H9 (cell line): ENCODE results near the gene VPS13A. TPM values are rescaled to one million over a fixed set of nuclear protein-coding genes. Genes with fewer than 3 reads are reported as not detected.

Source experiments
- DNase-seq: peaks from one replicate; pipeline ENCODE4 v3.0.0-alpha.2; 2017
- H2AFZ ChIP-seq: one replicate; pipeline ENCODE4 v1.6.1; 2013; ENCODE audit warnings: mild to moderate bottlenecking, low read length, control low read depth, moderate library complexity
- H2AK5ac ChIP-seq: 2 replicates; pipeline ENCODE4 v1.6.1; 2013; ENCODE audit warnings: low read length, control low read depth, mixed read lengths; ENCODE audit not compliant: insufficient read length
- H2BK120ac ChIP-seq: one replicate; pipeline ENCODE4 v1.6.1; 2013; ENCODE audit warnings: low read depth, mild to moderate bottlenecking, low read length, control low read depth, inconsistent platforms; ENCODE audit not compliant: poor library complexity, severe bottlenecking
- H2BK12ac ChIP-seq: 2 replicates; pipeline ENCODE4 v1.6.1; 2013; ENCODE audit warnings: low read length, control low read depth, mixed read lengths, low read depth; ENCODE audit not compliant: insufficient read length
- H2BK15ac ChIP-seq: 2 replicates; pipeline ENCODE4 v1.6.1; 2013; ENCODE audit warnings: low read depth, low read length, control low read depth
- H2BK20ac ChIP-seq: one replicate; pipeline ENCODE4 v1.6.1; 2013; ENCODE audit warnings: low read depth, mild to moderate bottlenecking, low read length, control low read depth, inconsistent platforms; ENCODE audit not compliant: poor library complexity, severe bottlenecking
- H2BK5ac ChIP-seq: 2 replicates; pipeline ENCODE4 v1.6.1; 2013; ENCODE audit warnings: low read length, control low read depth, mixed read lengths; ENCODE audit not compliant: insufficient read length
- H3K14ac ChIP-seq: 2 replicates; pipeline ENCODE4 v1.6.1; 2013; ENCODE audit warnings: low read length, control low read depth; ENCODE audit not compliant: insufficient read depth
- H3K18ac ChIP-seq: 2 replicates; pipeline ENCODE4 v1.6.1; 2013; ENCODE audit warnings: low read depth, mild to moderate bottlenecking, mixed read lengths, low read length, control low read depth; ENCODE audit not compliant: insufficient read length
- H3K23ac ChIP-seq: 2 replicates; pipeline ENCODE4 v1.6.1; 2013; ENCODE audit warnings: low read length, control low read depth, mixed read lengths, low read depth; ENCODE audit not compliant: insufficient read length
- H3K23me2 ChIP-seq: 2 replicates; pipeline ENCODE4 v1.6.1; 2013; ENCODE audit warnings: low read depth, mild to moderate bottlenecking, mixed read lengths, low read length, control low read depth; ENCODE audit not compliant: insufficient read length, poor library complexity, severe bottlenecking
- H3K27ac ChIP-seq: 2 replicates; pipeline ENCODE4 v1.5.1; 2013; ENCODE audit warnings: low read length, control low read depth, mixed read lengths, low read depth; ENCODE audit not compliant: insufficient read length
- H3K27me3 ChIP-seq: 2 replicates; pipeline ENCODE4 v1.6.1; 2013; ENCODE audit warnings: low read length, control low read depth, inconsistent platforms; ENCODE audit not compliant: insufficient read depth
- H3K4ac ChIP-seq: 2 replicates; pipeline ENCODE4 v1.6.1; 2013; ENCODE audit warnings: low read depth, mild to moderate bottlenecking, control low read depth, inconsistent platforms, low read length, moderate library complexity
- H3K4me1 ChIP-seq: 2 replicates; pipeline ENCODE4 v1.6.1; 2013; ENCODE audit warnings: low read length, control low read depth, inconsistent platforms; ENCODE audit not compliant: insufficient read depth
- H3K4me2 ChIP-seq: 2 replicates; pipeline ENCODE4 v1.6.1; 2013; ENCODE audit warnings: low read length, control low read depth, mixed read lengths; ENCODE audit not compliant: insufficient read length, insufficient read depth
- H3K56ac ChIP-seq: 2 replicates; pipeline ENCODE4 v1.6.1; 2013; ENCODE audit warnings: low read depth, mild to moderate bottlenecking, mixed read lengths, low read length, control low read depth; ENCODE audit not compliant: insufficient read length
- H3K79me1 ChIP-seq: 2 replicates; pipeline ENCODE4 v1.6.1; 2013; ENCODE audit warnings: low read depth, mild to moderate bottlenecking, moderate library complexity, low read length, control low read depth, inconsistent platforms; ENCODE audit not compliant: insufficient read depth, poor library complexity, severe bottlenecking
- H3K79me2 ChIP-seq: 2 replicates; pipeline ENCODE4 v1.6.1; 2013; ENCODE audit warnings: low read length, control low read depth, inconsistent platforms; ENCODE audit not compliant: insufficient read depth
- H3K9ac ChIP-seq: 2 replicates; pipeline ENCODE4 v1.6.1; 2013; ENCODE audit warnings: low read length, control low read depth, mixed read lengths; ENCODE audit not compliant: insufficient read length; ENCODE audit errors: extremely low read depth
- H3K9me3 ChIP-seq: one replicate; pipeline ENCODE4 v1.6.1; 2013; ENCODE audit warnings: low read depth, low read length, inconsistent platforms; ENCODE audit not compliant: control insufficient read depth
- H3T11ph ChIP-seq: one replicate; pipeline ENCODE4 v1.6.1; 2013; ENCODE audit warnings: mild to moderate bottlenecking, low read length, control low read depth, inconsistent platforms
- H4K20me1 ChIP-seq: one replicate; pipeline ENCODE4 v1.6.1; 2013; ENCODE audit not compliant: control insufficient read depth, insufficient read length, insufficient read depth
- H4K5ac ChIP-seq: 2 replicates; pipeline ENCODE4 v1.6.1; 2013; ENCODE audit warnings: low read depth, mild to moderate bottlenecking, mixed read lengths, low read length, control low read depth; ENCODE audit not compliant: insufficient read length
- H4K8ac ChIP-seq: replicated peaks from 2 replicates; pipeline ENCODE4 v1.6.1; 2013; ENCODE audit warnings: low read length, control low read depth, mixed read lengths, low read depth; ENCODE audit not compliant: insufficient read length
- H4K91ac ChIP-seq: 2 replicates; pipeline ENCODE4 v1.6.1; 2013; ENCODE audit warnings: low read depth, mild to moderate bottlenecking, moderate library complexity, mixed read lengths, low read length, control low read depth; ENCODE audit not compliant: insufficient read length
- H3K27ac Mint-ChIP-seq, 3 experiments: 2 replicates in 2 of 3; 3 replicates in 1 of 3; pipeline ENCODE4 v1.8.0; 2020 to 2021; ENCODE audit warnings: mixed read lengths in 3 of 3, mild to moderate bottlenecking in 1 of 3, moderate library complexity in 1 of 3
- H3K27me3 Mint-ChIP-seq: 2 replicates; pipeline ENCODE4 v1.8.0; 2021; ENCODE audit warnings: low read depth, mild to moderate bottlenecking, moderate library complexity, mixed read lengths
- H3K36me3 Mint-ChIP-seq, 3 experiments: 2 replicates in 2 of 3; 3 replicates in 1 of 3; pipeline ENCODE4 v1.8.0; 2020 to 2021; ENCODE audit warnings: low read depth in 3 of 3, mixed read lengths in 3 of 3; ENCODE audit not compliant: insufficient read depth in 1 of 3
- H3K4me1 Mint-ChIP-seq, 2 experiments: 2 replicates each; pipeline ENCODE4 v1.8.0; 2020; ENCODE audit warnings: mixed read lengths in 2 of 2
- H3K4me3 Mint-ChIP-seq, 2 experiments: 2 replicates in 1 of 2; 3 replicates in 1 of 2; pipeline ENCODE4 v1.8.0; 2020 to 2021; ENCODE audit warnings: mild to moderate bottlenecking in 2 of 2, mixed read lengths in 2 of 2, moderate library complexity in 1 of 2
- H3K9me3 Mint-ChIP-seq, 2 experiments: 2 replicates in 1 of 2; 3 replicates in 1 of 2; pipeline ENCODE4 v1.8.0; 2020; ENCODE audit warnings: mild to moderate bottlenecking in 2 of 2, mixed read lengths in 2 of 2, moderate library complexity in 1 of 2
- CTCF ChIP-seq: fragments of 200-600 bp; sonication (generic); conservative IDR thresholded peaks from 3 replicates; pipeline ENCODE4 v1.8.0; 2021; ENCODE audit warnings: antibody characterized with exemption, mild to moderate bottlenecking
- WGBS: extraction: QIAGEN DNeasy Blood & Tissue Kit; methylation state at CpG from one replicate; pipeline ENCODE4 v1.1.7; 2013; ENCODE audit warnings: missing lambda C conversion rate, low lambda C conversion rate, mixed read lengths; ENCODE audit not compliant: insufficient read length; ENCODE audit errors: extremely low coverage; 5-methylcytosine and 5-hydroxymethylcytosine counted together
- total RNA-seq: library from RNA; stranded (reverse); gene quantifications from 2 replicates; pipeline ENCODE4 v1.2.1, GENCODE V29; 2021

VPS13A gene
- total RNA-seq, 1 experiment from 2014 or later = 34.0 TPM

- H3K79me1 ChIP-seq = no peaks in the 10 kb centered on the region
- no peak overlapping the region for H3T11ph ChIP-seq
- H3K27me3 Mint-ChIP-seq = no peaks in the 10 kb centered on the region
- no peak overlapping the region for H2BK20ac ChIP-seq
- H3K4me3 Mint-ChIP-seq = no peak overlapping the region
- H2AFZ ChIP-seq = no peak overlapping the region
- no peak for TF ChIP-seq CTCF
- H3K27ac Mint-ChIP-seq = no peak overlapping the region
- no peak overlapping the region for H2BK12ac ChIP-seq
- H3K9me3 ChIP-seq = no peaks in the 10 kb centered on the region
- no peak overlapping the region for H3K27ac ChIP-seq
- no peak overlapping the region for H2BK15ac ChIP-seq
- no peaks in the 10 kb centered on the region for H3K79me2 ChIP-seq
- peaks cover 8 to 9% of the 10 kb centered on the region in 2 experiments for H3K4me1 Mint-ChIP-seq
- no peak overlapping the region for H3K18ac ChIP-seq
- H4K91ac ChIP-seq = no peak overlapping the region
- no peaks in the 10 kb centered on the region for H3K27me3 ChIP-seq
- H4K8ac ChIP-seq = no peak overlapping the region
- no peak overlapping the region for H3K56ac ChIP-seq
- no peaks in the 10 kb centered on the region for H3K23me2 ChIP-seq
- H3K9me3 Mint-ChIP-seq = no peaks in the 10 kb centered on the region
- DNase-seq = no peak
- no peak overlapping the region for H2BK5ac ChIP-seq
- no peaks in the 10 kb centered on the region; the same call in 1 of the 2 replicates for H3K4me1 ChIP-seq
- no peak overlapping the region for H3K14ac ChIP-seq
- H2AK5ac ChIP-seq = no peak overlapping the region
- no CpG with 5 or more reads among the region's 3 CpGs for WGBS
- no peaks in the 10 kb centered on the region for H4K20me1 ChIP-seq
- peaks cover 9 to 21% (median 9%) of the 10 kb centered on the region in 3 experiments; a peak in 5 of 7 replicates for H3K36me3 Mint-ChIP-seq
- no peak overlapping the region for H3K4ac ChIP-seq
- no peak overlapping the region for H3K9ac ChIP-seq
- no peak overlapping the region for H4K5ac ChIP-seq
- no peak overlapping the region for H3K4me2 ChIP-seq
- no peak overlapping the region for H3K23ac ChIP-seq
- H2BK120ac ChIP-seq = no peak overlapping the region
Observed at GRCh38 chr9:77277719-77278118, 100.4 kb downstream of the VPS13A start.
